ENCODE data around the gene LINGO3.

Gene LINGO3

GRCh38 chr19:2280633-2281264, 27.2 kb downstream of the LINGO3 start:
- DNase-seq = no peak

- no peak for DNase-seq
These were observed 29.3 kb downstream of the LINGO3 start for GRCh38 chr19:2278459-2279158.

DNA sequence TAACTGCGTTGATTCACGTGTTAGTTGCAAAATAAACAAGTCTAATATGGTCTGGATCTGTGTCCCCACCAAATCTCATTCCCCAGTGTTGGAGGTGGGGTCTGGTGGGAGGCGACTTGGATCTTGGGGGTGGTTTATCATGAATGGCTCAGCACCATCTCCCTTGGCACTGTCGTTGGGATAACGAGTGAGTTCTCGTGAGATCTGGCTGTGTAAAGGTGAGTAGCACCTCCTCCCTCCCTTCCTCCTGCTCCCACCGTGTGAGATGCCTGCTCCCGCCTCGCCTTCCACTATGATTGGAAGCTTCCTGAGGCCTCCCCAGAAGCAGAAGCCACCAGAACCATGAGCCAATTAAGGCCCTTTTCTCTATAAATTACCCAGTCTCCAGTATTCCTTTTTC, 30.8 kb downstream of the LINGO3 start:
- no peak for DNase-seq

GRCh38 chr19:2276429-2276986, 31.4 kb downstream of the LINGO3 start:
- no peak for DNase-seq

DNA sequence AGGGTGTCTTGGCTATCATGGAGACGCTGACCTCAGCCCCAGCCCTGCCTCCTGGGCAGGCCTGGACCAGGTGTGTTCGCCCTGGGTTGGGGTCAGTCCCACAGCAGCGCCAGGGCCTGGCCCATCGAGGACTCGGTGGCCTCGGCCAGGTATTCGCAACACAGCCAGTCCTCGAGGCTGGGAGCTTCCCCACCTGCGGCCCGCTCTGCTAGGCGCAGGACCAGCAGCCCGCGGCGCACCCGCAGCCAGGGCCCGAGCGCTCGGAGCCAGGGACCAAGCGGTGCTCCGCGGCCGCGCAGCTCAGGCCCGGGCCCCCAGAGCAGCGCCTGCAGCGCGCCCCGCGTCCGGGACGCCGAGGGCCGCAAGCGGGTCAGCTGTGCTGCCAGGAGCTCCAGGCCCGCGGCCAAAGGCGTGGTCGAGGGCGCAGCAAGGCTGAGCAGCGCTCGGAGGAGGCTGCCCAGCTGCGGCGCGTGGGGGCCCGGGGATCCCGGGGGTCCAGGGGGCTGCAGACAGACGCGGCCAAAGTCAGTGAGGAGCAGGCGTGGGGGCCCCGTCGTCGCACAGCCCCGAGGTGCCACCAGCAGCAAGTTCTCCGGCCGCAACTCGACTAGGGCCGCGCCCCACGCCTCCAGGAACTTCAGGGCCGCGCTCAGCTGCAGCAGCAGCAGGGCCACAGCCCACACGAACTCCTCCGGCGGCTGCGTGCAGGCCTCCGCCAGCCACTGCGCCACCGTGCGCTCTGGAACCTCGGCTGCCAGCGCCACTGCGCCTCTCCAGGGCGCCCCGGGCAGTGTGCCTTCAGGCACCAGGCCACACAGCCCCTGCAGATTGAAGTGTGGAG, 32.1 kb downstream of the LINGO3 start:
- no peak for DNase-seq

DNA sequence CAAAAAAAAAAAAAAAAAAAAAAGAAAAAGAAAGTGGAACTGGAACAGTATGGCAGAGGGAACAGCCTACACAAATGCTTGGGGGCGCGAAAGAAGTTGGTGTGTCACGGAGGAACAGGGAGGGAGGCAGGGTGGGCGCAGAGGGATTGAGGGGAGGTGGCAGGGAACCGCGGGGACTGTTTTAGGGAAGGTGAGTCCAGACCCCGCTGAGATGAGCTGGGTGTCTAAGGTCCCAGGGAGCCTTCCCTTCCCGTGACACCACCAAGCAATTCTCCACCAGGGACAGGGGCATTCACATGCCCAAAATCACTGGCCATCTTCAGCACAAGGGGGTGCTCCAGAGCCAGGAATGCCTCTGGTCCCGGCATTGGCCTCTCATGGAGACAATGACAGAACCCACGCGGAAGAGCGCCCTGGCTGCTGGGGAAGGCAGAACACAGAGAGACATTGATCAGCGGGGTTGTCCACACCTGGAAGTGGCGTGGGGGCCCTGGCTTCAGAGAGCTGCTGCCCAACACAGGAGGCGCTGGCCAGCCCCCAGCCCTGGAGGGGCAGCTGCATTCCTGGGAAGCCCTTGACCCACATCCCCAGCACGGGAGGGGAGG, 32.9 kb downstream of the LINGO3 start:
- no peak for DNase-seq

DNA sequence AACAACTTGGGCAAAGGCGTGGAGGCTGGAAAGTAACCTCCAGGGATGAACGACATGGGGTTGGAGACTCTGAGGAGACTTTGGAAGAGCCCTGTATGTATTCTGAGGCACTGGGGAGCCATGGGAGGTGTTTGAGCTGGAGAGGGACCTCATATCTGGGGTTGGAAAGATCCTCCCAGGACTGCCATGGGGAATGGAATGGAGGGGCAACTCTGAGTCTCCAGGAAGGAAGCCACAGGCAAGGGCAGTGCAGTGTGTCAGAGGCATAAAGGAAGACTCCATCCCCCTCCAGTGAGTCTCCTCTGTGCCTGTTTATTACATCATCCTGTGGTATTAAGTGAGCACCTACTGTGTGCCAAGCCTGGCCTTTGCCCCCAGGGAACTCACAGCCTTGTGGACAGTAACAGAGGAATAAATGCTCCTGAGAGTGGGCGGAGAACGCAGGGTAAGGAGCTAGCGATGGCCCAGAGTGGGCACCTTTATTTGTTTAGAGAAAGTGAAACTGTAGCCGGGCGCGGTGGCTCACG, 33.7 kb downstream of the LINGO3 start:
- no peak for DNase-seq

DNA sequence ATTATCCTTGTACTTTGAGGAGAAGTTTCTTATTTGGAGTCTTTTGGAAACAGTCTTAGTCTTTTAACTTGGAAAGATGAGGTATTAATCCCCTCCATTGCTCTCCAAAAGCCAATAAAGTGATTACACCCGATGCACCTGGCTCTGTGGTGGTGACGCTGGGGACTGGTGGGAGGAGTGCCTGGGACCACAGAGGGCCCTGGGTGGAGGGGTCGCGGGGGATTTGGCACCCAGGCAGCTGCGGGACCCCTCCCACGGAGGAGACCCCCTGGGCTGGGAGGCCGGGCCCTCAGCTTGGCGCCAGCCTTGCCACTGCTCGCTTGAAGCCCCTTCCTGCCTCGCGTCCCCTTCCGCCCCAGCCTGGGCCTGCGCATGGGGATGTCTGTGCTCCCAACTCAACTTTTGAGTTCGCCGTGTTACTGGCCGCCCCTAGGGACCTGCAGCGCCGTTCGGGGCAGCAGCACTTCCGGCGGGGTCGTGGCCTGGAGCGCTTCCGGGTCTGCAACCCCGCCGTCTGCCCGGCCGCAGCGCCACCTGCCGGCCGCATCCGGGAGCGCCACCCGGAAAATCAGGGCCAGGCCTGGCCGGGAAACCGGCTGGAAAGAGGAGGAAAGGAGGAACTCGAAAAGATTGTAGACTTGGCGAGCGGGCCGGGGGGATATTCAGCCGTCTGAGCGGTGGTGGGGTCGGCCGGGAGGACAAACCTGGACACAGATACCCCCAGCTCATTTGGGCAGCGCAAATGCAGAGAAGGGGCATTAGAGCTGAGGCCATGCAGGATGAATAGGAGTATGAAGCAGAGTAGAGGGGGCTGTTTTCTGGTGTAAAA, 34.4 kb downstream of the LINGO3 start:
- no peak for DNase-seq

DNA sequence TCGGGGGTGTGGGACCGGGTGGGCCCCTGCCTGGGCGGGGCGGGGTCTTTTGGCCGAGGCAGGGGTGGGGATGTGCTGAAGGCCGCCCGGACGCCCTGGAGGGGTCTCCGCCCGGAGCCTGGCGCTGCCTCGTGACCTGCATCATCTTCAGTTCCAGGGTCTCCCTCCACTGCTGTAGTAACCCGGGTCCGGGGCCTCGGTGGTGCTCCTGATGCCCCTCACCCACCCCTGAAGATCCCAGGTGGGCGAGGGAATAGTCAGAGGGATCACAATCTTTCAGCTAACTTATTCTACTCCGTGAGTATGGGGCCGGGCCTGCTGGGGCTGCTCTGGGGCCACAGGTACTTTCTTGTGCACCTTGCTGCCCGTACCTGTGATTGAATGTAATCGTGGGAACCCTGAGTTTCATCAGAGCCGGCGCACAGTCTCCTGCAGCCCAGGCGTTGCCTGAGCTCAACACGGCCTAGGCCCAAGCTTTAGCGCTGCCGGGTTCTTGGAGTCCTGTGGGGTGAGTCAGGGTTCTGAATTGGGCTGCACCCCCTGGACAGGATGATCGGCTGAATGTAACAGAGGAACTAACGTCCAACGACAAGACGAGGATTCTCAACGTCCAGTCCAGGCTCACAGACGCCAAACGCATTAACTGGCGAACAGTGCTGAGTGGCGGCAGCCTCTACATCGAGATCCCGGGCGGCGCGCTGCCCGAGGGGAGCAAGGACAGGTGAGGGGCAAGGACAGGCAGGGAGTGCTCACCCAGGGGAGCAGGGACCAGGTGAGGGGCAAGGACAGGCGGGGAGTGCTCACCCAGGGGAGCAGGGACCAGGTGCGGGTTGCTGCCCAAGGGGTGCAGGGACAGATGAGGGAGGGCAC, 36.5 kb downstream of the LINGO3 start:
- no peak for DNase-seq

GRCh38 chr19:2270423-2271233, 37.3 kb downstream of the LINGO3 start:
- DNase-seq = no peak

- DNase-seq = no peak
These were observed 37.9 kb downstream of the LINGO3 start for GRCh38 chr19:2270157-2270422.

GRCh38 chr19:2269244-2270156, 38.5 kb downstream of the LINGO3 start:
- DNase-seq = peak; percentile 33

DNA sequence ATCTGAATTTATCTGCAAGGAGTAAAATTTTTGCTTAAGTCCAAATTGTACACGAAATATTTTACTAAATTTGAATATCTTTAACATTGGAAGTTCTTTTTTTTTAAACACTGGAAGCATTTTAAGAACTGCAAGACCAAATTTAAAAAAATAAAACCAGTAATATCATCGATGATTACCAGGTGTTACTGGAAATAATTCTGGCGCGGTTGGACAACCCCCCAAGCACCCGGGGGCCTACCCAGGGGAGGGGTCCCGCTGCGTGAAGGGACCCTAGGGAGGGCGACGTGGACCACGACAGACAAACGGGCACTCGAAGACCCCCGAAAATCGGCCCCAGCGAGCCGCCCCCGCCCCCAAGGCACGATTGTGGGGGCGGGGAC, 39.1 kb downstream of the LINGO3 start:
- no peak for DNase-seq

DNA sequence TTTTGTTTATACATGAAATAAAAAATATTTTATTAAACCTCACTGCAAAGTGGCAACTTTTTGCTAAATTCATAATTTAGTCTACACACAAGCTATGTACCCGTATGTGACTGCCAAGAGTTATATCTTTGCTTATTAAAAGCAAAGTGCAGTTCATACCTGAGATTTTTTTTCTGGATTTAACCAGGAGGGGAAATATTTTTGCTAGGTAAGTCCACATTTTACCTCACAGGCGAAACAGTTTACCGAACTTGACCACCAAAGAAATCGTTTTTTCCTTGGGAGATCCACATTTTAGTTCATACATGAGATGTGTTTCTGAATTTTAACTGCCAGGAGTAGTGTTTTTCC, 39.5 kb downstream of the LINGO3 start:
- DNase-seq = no peak

- DNase-seq = no peak
These were observed 41.6 kb downstream of the LINGO3 start for GRCh38 chr19:2266183-2266993.

- no peak for DNase-seq
These were observed 46.3 kb downstream of the LINGO3 start for GRCh38 chr19:2261438-2262172.

DNA sequence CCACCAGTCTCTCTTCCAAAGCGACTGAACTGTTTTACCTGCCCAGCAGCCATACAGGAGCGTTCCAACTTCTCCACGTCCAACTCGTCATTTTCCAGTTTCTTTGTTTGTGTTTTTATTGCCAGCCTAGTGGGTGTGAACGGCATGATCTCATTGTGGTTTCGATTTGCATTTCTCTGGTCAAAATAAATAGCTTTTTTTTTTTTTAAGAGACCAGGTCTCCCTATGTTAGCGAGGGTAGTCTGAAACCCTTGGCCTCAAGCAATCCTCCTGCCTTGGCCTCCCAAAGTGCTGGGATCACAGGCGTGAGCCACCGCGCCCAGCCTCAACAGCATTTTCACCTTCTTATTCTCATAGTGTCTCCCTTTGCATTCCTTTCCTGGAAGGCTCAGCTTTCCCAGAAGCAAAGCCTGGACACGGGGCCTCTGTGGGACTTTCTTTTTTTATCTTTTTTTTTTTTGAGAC, 47.6 kb downstream of the LINGO3 start:
- no peak for DNase-seq

GRCh38 chr19:2259336-2259735, 48.6 kb downstream of the LINGO3 start:
- no peak for DNase-seq

Measured in cortex of kidney (tissue), 1 donor.